NCI-H446 (cell line): ENCODE results near the gene KMT5C.

ENCODE experiments used
- DNase-seq, 2 experiments: peaks; one replicate each; lab custom pipeline; 2025; lab: John Stamatoyannopoulos, UW

The KMT5C gene

DNA sequence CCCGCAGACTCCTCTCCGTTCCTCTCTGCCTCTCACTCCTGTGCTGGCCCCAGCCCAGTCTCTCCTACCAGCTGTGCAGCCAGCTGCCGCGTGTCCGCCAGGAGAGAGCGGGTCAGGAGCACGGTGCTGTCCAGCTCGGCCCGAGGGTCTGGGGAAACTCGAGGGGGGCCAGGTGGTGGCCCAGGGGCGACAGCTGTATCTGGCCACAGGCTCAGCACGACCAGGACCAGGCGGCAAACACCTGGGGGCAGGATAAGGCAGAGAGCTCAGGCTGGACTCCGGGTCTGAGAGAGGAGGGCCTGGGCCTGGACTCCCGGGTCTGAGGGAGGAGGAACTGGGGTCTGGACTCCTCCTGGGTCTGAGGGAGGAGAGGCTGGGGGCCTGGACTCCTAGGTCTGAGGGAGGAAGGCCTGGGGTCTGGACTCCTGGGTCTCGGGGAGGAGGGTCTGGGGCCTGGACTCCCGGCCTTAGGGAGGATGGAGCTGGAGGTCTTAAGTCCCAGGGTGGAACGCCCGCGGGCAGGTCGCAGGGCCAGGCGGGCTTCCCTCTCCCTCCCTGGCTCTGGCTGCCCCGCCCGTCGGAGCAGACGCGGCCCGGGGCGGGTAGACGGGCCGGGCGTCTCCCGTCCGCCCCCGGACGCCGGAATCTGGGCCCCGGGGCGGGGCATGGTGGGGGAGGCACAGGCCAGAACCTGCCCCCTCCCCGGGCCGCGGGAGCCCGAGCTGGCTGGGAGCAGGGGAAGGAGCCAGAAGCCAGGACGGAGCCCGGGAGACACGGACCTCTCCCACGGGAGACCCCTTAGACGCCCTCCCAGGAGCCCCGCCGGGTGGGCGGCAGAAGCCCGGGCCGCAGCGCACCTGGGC, 29.3 kb downstream of the KMT5C start:
- no peak for DNase-seq

DNA sequence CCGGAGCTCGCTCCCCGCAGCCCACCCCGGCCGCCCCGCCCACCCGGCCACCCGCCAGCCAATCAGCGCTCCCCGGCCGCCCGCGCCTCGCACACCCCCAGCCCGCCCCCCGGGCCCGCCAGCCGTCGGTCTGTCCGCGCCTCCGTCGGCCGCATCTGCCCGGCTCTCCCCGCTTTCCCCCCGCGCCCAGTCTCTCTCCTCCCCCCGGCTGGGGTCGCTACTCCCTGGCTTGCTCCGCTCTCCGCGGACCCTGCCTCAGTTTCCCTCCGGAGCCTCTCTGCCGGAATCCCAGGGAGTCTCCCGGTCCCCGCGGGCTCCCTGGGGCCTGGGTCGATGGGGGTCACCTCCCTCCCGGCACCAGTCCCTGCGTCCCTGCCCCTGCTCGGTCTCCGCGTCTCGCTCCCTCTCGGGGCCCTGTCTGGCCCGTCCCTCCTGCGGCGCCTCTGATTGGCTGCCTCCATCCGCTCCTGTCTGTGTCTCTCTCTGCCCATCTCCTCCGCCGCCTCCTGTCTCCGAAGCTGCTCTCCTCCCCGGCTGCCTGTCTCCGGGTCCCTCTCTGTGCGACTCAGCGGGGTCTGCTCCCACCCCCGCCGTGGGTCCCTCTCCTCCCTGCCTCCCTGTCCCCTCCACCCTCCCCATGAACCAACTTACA, 30.1 kb downstream of the KMT5C start:
- no peak for DNase-seq

DNA sequence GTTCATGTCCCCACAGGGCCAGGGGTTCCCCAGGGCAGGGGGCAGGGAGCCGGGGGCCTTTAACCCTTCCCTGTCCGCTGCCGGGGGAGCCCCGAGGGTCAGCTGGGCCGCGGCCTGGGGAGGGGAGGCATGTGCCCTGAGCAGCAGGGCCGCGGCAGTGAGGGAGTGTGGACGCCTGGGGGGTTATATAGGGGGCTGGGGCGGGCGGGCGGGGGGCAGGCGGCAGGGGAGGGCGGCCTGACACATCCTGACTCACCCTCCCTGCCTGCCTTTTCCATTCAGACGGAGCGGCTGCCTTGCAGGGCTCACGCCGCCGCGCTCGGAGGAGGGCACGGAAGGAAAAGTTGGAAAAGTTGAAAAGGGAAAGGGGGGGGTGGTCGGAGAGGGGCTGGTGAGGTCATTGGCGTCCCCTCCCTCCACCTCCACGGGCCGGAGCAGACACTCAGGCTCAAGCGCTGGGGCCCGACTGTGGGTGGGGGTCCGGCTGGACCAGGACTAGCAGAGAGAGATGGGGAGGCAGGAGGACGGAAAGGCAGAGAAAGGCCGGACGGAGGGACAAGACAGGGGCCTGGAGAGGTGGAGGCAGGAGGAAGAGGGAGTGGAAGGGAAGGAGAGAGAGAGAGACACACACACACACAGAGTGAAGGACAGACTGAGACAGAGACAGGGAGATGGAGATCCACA, 30.8 kb downstream of the KMT5C start, which contains the start of gene IL11:
TSS of gene IL11 (minus strand) at position 159 of the 684 bp plus-strand sequence. CDS start at position 6, 153 bp downstream.
- no peak for DNase-seq

DNA sequence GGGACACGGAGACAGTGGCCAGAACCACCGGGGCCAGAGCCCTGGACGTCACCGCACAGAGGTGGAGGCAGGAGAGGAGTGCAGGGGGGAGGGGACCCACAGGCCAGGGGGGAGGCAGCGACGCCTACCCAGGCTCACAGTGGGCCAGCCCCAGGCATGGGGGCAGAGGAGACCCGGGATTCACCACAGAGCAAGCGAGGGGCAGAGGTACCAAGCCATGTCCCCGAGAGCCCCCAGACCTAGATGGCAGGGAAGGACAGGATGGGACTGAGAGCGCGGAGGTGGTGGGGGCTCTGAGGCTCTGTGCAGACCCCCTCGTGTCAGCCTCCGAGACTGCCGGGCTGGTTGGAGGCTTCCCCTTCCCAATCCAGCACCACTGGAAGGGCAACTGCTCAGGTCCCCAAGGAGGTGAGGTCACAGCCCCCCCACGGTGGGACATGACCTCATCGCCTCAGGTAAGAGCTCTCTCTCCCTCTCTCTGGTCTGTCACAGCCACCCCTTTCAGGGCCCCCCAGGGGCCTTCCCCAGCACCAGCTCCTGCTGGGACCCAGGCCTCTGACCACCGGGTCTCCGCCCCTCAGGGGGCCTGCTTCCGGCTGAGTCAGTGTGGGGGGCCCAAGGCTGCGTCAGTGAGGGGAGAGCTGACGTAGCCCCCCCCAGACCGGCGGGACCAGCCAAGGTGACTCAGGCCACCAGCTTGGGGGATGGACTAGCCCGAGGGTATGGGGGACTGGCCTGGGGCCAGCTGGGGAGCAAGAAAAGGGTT, 32.8 kb downstream of the KMT5C start:
- DNase-seq, result no peak

DNA sequence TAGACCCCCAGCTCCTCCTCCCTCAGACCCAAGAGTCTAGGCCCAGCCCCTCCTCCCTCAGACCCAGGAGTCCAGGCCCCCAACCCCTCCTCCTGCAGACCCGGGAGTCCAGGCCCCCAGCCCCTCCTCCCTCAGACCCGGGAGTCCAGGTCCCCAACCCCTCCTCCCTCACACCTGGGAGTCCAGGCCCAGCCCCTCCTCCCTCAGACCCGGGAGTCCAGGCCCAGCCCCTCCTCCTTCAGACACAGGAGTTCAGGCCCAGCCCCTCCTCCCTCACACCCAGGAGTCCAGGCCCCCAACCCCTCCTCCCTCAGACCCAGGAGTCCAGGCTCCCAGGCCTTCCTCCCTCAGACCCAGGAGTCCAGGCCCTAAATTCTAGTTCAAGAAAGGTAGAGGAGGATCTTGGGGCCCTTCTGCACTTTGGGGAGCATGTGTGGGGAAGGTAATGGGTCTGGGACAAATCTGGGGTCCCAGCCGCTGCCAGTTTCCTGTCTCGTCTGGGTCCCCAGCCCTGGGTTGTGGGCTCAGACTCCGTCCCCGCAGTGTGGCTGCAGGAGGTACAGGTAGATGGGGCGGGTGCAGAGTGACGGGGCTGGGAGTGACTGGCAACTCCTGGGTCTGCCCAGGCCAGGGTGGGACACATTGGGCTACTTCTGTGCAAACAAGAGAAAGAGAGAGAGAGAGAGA, 33.8 kb downstream of the KMT5C start:
- no peak for DNase-seq

DNA sequence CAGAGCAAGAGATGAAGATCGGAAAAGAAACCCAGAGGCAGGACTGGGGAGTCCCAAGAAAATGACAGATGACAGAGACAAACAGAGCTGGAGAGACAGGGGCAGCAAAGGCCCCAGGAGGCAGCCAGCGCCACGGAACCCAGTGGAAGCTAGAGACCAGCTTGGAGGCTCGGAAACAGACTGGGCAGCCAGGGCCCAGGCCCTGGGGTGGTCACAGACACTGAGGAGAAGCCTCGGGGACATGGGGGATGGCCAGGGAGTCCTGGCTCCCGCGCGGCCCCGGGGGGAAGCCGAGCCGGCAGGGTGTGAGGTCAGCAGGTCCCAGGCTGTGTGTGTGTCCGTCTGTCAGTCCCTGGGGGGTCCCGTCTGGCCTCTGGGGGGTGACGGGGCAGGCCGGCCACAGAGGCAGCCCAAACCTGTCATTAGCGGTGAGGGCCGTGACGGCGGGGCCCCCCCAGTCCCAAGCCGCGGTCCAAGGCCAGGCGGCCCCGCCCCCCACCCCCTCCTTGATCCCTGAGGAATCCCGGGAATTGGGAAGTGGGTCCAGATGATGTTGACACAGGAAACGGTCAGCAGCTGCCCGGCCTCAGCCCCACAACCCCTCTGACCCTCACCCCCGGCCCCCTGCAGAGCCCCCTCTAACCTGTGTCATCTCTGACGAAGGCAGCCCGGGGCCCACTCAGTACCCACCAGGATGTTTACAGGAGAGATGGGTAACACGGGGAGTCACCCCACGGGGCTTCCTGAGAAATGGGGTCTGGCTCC, 34.5 kb downstream of the KMT5C start:
- DNase-seq, result no peak

DNA sequence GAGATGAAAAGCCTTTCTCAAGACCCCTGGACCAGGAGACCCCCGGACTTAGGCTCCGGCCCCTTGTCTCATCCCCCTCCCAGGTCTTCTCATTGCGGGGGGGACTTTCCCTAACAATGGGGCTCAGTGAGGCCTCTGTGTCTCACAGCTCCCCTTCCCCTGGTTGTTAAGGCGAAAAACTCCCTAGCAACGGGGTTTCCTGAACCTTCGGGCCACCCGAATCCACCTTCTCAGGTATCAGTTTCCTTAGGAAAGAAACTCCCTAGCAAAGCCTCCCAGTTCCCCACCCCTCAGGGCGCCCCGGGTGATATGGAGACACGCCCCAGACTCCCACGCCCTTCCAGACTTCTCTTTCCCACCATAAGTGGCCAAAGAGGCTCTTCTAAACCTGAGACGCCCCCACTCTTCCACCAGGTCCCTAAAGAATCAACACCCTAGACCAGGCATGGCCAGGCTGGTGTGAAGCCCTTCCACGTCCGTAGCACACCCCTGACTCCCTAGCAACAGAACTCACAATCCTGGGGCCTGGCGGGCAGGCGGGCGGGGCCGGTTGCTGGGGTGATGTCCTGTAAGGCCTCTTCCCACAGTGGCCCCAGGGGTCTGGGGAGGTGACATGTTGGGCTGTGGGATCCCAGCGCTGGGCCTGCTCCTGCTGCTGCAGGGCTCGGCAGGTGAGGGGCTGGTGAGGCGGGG, 36.7 kb downstream of the KMT5C start, which contains the start of gene TMEM190:
TSS of gene TMEM190 (plus strand) at position 586 of the 693 bp plus-strand sequence. CDS start at position 614, 28 bp downstream.
- DNase-seq, result no peak

DNA sequence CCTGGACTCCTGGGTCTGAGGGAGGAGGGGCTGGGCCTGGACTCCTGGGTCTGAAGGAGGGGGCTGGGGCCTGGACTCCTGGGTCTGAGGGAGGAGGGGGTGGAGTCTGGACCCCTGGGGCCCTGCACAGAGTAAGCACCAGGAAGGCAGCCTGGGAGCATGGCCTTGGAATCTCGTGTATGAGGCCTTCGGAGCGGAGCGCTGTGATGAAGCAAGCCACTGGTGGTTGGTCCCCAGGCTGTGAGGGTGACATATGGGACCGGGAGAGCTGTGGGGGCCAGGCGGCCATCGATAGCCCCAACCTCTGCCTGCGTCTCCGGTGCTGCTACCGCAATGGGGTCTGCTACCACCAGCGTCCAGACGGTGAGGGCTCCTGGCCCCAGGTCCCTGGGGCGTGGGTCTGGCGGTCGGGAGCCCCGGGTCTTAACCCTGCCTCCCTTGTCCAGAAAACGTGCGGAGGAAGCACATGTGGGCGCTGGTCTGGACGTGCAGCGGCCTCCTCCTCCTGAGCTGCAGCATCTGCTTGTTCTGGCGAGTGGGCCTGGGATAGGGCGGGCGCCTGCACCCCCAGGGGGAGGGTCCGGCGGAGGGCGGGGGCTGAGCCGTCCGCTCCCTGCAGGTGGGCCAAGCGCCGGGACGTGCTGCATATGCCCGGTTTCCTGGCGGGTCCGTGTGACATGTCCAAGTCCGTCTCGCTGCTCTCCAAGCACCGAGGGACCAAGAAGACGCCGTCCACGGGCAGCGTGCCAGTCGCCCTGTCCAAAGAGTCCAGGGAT, 37.9 kb downstream of the KMT5C start:
- DNase-seq, result no peak

DNA sequence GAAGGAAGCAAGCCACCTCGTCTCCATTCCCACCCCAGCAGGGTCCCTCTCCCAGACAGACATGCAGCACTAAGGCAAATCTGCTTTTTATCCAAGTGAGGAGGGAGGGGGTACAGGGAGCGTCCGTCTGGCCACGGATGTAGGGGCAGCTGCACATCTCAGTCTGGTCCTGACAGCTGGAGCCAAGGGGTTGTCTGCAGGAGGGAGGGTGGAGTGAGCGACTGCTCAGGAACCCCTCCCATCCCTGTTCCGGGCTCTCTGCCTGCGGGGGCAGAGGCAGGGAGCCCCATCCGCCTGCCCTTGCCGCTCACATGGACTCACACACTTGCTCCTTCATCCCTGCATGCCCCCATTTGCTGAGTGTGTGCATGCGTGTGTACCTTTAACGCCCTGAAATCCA, 39.5 kb downstream of the KMT5C start:
- no peak for DNase-seq

DNA sequence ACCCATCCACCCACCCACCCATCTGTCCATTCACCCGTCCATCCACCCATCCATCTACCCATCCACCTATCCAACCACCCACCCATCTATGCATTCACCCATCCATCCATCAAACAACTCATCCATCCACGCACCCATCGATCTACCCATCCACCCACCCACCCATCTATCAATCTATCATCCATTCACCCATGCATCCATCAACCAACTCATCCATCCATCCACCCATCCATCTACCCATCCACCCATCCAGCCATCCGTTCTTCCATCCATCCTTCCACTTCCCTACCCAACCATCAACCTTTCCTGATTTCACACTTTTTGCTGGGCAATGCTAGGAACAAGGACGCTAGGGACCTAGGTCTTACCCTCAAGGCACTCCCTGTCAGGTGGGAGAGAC, 42.3 kb downstream of the KMT5C start:
- DNase-seq, result no peak

DNA sequence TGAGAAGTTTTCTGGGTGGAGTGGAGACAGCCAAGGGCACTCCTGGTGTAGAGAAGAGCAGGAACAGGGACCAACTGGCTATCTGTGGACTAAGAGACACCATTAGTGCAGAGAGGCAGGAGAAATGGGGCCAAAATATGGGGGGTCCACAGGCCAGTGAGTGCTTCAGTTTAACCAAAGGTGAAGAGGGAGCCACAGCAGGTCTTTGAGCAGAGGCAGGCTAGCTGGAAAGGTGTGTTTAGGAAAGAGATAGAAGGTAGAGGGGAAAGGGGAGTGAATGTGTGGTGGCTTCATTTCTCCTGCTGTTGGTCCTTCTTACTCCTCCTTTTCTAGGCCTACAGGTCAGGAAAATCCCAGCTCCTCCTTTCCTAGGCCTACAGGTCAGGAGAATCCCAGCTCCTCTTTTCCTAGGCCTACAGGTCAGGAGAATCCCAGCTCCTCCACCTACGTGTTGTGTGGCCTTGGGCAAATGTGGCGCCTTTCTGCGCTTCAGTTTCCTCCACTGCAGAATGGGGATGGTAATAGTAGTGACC, 42.9 kb downstream of the KMT5C start:
- no peak for DNase-seq

DNA sequence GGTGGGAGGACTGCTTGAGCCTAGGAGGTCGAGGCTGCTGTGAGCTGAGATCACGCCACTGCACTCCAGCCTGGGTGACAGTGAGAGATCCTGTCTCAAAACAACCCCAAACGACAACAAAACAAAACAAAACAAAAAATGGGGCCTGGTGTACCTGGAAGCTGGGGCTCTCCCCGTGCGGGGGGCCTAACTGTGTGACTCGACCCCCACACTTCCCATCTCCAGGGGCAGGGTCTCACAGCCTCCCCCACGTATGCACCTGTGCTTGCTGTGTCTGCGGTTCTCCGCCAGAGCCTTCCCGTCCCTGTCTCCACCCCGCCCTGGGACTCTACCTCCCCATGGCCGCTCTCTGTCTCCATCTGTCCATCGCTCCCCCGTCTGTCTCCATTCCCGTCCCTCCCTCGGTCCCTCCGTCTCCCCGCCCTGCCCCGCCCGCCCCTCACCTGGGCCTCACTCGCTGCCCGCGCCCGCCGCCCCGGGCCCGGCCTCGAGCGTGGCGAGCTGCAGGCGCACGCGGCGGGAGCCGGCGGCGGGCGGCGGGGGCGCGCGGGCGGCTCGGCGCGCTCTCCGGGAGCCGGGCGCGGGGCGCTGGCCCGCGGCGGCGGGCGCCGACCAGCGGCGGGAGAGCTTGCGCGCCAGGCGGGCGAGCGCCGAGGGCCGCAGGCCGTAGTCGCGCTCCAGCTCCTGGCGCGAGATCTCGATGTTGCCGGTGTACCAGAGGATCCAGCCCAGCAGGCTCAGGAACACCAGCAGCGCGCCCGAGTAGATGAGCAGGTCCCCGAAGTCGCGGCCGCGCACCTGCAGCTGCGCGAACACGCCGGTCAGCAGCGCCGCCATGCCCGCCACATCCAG, 43.8 kb downstream of the KMT5C start:
- DNase-seq, result peak in 1 of 2 experiments; percentile 64

DNA sequence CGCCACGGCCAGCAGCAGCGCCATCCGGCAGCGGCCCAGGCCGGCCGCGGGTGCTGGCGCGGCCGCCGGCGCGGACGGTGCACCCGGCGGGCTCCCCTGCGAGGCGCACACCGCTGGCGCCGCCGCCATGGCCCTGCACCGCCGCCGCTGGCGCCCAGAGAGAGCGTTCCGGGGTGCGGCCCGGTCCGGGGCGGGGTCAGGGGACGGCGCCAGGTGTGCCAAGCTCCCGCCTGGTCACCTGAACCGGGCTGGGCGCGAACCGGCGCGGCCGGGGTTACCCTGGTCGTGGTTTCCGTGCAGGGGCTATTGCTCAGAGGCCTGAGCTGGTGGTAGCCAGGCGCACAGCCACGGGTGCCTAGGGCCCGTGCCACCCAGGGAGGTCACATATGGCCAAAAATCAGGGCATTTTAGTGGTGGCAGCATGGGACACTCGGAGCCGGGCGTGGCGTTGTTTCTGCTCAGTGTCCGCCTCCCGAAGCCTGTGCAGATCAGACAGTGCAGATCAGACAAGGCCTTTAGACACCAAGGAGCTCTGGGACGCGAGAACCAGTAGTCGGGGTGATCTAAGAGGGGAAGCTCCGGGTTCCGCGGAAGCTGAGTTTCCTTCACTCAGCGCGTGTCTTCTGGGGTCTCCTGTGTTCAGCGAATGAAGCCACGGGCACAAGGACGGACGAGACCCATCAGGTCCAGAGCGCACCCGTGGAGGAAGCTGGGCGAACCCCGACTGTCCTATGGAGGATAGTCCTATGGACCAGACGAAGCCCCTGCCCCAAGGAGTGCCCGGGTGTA, 44.6 kb downstream of the KMT5C start, which contains the start of gene TMEM238:
TSS of gene TMEM238 (minus strand) at position 162 of the 789 bp plus-strand sequence. CDS start at position 129, 33 bp downstream.
- DNase-seq, result peak in 1 of 2 experiments; percentile 50

DNA sequence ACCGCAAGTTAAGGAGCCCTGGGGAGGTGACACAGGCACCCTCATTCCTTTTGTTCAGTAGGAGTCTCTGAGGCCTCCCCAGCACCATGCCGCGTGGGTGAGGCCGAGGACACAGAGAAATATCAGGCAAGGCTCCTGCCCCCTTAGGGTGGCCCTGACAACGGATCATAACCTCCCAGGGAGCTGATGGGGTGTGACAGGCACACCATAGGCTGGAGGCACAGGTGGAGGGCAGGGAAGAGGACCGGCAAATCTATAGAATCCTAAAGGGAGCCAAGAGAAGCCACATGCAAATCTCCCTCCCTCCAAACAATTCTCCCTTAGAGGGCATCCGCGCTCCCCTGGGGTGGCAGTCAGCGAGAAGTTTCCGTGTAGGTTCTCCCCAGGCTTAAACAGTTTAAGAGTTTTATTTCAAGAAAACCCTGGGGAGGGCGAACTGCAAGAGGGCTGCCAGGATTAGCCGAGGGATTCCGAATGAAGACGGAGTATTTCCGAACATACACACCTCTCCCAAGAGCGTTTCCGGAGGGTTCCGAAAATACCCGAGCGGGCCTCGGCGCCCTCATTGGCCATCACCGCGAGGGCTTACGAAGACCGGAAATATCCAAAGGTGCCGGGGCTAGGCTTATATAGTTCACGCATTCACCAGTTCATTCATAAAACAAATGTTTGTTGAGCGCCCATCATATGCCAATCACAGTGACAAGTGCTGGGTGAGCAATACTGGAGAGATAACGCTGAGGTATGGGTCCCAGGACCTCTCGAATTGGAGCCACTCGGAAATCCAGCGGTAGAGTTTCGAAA, 45.4 kb downstream of the KMT5C start:
- peak; percentile 99 for DNase-seq

DNA sequence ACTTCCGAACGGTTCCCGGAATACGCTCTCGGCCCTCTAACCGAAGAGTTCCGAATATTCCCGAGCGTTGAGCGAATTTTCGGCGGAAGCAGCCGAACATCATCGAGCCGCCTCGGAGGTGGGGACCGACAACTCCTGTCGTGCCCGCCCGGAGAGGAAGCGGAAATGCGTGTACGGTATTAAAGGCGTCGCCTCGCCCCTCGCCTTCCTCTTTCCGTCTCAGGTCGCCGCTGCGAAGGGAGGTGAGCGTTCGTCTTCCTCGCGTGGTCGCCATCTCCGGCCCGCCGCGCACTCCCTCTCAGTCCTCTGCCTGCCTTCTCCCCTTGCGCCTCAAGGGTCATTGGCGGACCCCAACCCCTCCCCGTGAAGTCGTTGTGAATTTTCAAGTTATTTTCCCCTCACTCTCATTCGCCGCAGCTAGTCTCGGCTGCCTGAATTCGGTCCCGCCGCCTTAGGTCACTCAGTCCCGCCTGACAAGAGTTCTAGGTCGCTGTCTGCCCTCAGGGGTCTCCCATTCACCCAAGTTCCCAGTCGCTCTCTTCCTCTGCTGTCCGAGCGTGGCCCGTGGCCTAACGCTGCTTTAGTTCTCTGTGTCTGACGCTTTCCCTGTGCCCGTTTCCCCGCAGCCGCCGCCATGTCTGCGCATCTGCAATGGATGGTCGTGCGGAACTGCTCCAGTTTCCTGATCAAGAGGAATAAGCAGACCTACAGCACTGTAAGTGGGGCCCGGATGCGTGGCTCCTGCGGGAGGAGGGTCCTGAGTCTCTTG, 46.2 kb downstream of the KMT5C start, which contains the start of gene RPL28:
TSS of gene RPL28 (plus strand) at position 209 of the 769 bp plus-strand sequence. CDS start at position 635, 426 bp downstream.
- peak; percentile 99 to 100 for DNase-seq
